ENCODE data around the gene GTPBP8.

GRCh38 chr3:112982710-112983109 lies 8.1 kb upstream of the GTPBP8 start:
- no peak for TF ChIP-seq CTCF (IDR thresholded peaks at IDR 0.05)
- no peak for TF ChIP-seq EP300 (IDR thresholded peaks at IDR 0.05)
- TF ChIP-seq POLR2A (IDR thresholded peaks at IDR 0.05), result no peak
- TF ChIP-seq POLR2AphosphoS5 (IDR thresholded peaks at IDR 0.05), result no peak
